ENCODE results near the gene RRP9.

- TF ChIP-seq POLR2AphosphoS5 (IDR thresholded peaks at IDR 0.05; ENCODE audit: borderline replicate concordance, low read depth, low read length) (no peak), EZH2 (IDR thresholded peaks at IDR 0.05) (no peak)
These were observed 34.3 kb upstream of the RRP9 start for GRCh38 chr3:51975852-51976549.

Measured in SK-N-MC (cell line).